KMS-11 (cell line): Measurements from ENCODE around the gene TANGO6.
A peak's percentile ranks its signal among the peaks of the same experiment; 100 is the strongest.

ENCODE experiments used
- H2AFZ ChIP-seq: fragments of 200-600 bp; sonication (generic); 2 replicates; pipeline ENCODE4 v1.6.1; 2016; ENCODE audit warnings: antibody characterized with exemption, mixed run types, low read depth
- H3K27ac ChIP-seq: fragments of 200-600 bp; sonication (generic); 2 replicates; pipeline ENCODE4 v1.6.1; 2016; ENCODE audit warnings: mild to moderate bottlenecking, mixed run types
- H3K27me3 ChIP-seq: fragments of 200-600 bp; sonication (generic); 2 replicates; pipeline ENCODE4 v1.6.1; 2017; ENCODE audit warnings: mild to moderate bottlenecking, low read depth, mixed run types, moderate library complexity; ENCODE audit not compliant: insufficient read depth
- H3K36me3 ChIP-seq: fragments of 200-600 bp; sonication (generic); 2 replicates; pipeline ENCODE4 v1.6.1; 2017; ENCODE audit warnings: mild to moderate bottlenecking, mixed run types; ENCODE audit not compliant: insufficient read depth
- H3K4me1 ChIP-seq: fragments of 200-600 bp; sonication (generic); 2 replicates; pipeline ENCODE4 v1.6.1; 2016; ENCODE audit warnings: mild to moderate bottlenecking, low read depth, mixed run types; ENCODE audit not compliant: poor library complexity, severe bottlenecking
- H3K4me2 ChIP-seq: fragments of 200-600 bp; sonication (generic); 2 replicates; pipeline ENCODE4 v1.7.0; 2016; ENCODE audit warnings: mild to moderate bottlenecking, mixed run types
- H3K4me3 ChIP-seq: fragments of 200-600 bp; sonication (generic); IDR thresholded peaks from 2 replicates; pipeline ENCODE4 v1.6.1; 2017; ENCODE audit warnings: low read depth, low read length, mixed read lengths; ENCODE audit not compliant: insufficient read depth
- H3K79me2 ChIP-seq: fragments of 200-600 bp; sonication (generic); 2 replicates; pipeline ENCODE4 v1.6.1; 2016; ENCODE audit warnings: low read depth, mixed run types; ENCODE audit not compliant: insufficient read depth
- H3K9ac ChIP-seq: fragments of 200-600 bp; sonication (generic); 2 replicates; pipeline ENCODE4 v1.6.1; 2016; ENCODE audit warnings: mild to moderate bottlenecking, mixed run types
- H4K20me1 ChIP-seq: fragments of 200-600 bp; sonication (generic); 2 replicates; pipeline ENCODE4 v1.6.1; 2016; ENCODE audit warnings: mild to moderate bottlenecking, mixed run types; ENCODE audit not compliant: insufficient read depth
- CTCF ChIP-seq: fragments of 200-600 bp; sonication (generic); conservative IDR thresholded peaks from 2 replicates; pipeline ENCODE4 v1.6.1; 2017; ENCODE audit warnings: low read depth, mild to moderate bottlenecking, antibody characterized with exemption, low read length, moderate library complexity, mixed read lengths

TANGO6 gene

GRCh38 chr16:68993885-68994284 lies 150.6 kb downstream of the TANGO6 start:
- Histone ChIP-seq H3K79me2 (no peaks in the 10 kb centered on the region), H3K27ac (no peak overlapping the region), H4K20me1 (no peaks in the 10 kb centered on the region), H2AFZ (no peak overlapping the region), H3K9ac (no peak overlapping the region), H3K4me1 (peaks cover 4% of the 10 kb centered on the region), H3K4me2 (no peak overlapping the region), H3K4me3 (no peak overlapping the region), H3K27me3 (no peaks in the 10 kb centered on the region), H3K36me3 (no peaks in the 10 kb centered on the region)
- TF ChIP-seq CTCF, result no peak

- H3K9ac ChIP-seq, result no peak overlapping the region
- TF ChIP-seq CTCF, result no peak
- no peak overlapping the region for H3K4me2 ChIP-seq
- H4K20me1 ChIP-seq, result no peaks in the 10 kb centered on the region
- H3K4me1 ChIP-seq, result peaks cover 4% of the 10 kb centered on the region
- no peaks in the 10 kb centered on the region for H3K36me3 ChIP-seq
- H3K27ac ChIP-seq, result no peak overlapping the region
- H3K79me2 ChIP-seq, result no peaks in the 10 kb centered on the region
- H3K4me3 ChIP-seq, result no peak overlapping the region
- H3K27me3 ChIP-seq, result no peaks in the 10 kb centered on the region
- H2AFZ ChIP-seq, result no peak overlapping the region
These were observed 151.0 kb downstream of the TANGO6 start for GRCh38 chr16:68994324-68994723.

GRCh38 chr16:68995011-68995504 lies 151.7 kb downstream of the TANGO6 start:
- Histone ChIP-seq H3K9ac (no peak overlapping the region), H3K27me3 (no peaks in the 10 kb centered on the region), H3K4me2 (no peak overlapping the region), H3K36me3 (no peaks in the 10 kb centered on the region), H2AFZ (no peak overlapping the region), H3K4me1 (peaks cover 4% of the 10 kb centered on the region), H3K4me3 (no peak overlapping the region), H3K79me2 (no peaks in the 10 kb centered on the region), H4K20me1 (no peaks in the 10 kb centered on the region), H3K27ac (no peak overlapping the region)
- 0 out of 2 replicates have a peak, but pooled peaks have one; percentile 29 for TF ChIP-seq CTCF

- no peak overlapping the region for H3K9ac ChIP-seq
- H3K4me1 ChIP-seq, result no peaks in the 10 kb centered on the region
- H3K27me3 ChIP-seq, result no peaks in the 10 kb centered on the region
These were observed 154.2 kb downstream of the TANGO6 start for GRCh38 chr16:68997564-68997963.

More at GRCh38 chr16:68997564-68997963, 154.2 kb downstream of the TANGO6 start:
- H3K79me2 ChIP-seq, result no peaks in the 10 kb centered on the region
- no peak overlapping the region for H3K27ac ChIP-seq
- no peak overlapping the region for H3K4me2 ChIP-seq
- no peaks in the 10 kb centered on the region for H3K36me3 ChIP-seq
- H4K20me1 ChIP-seq, result no peaks in the 10 kb centered on the region
- no peak overlapping the region for H2AFZ ChIP-seq
- TF ChIP-seq CTCF, result no peak
- H3K4me3 ChIP-seq, result no peak overlapping the region
